Fibroblast of skin of left quadriceps (primary cell): ENCODE measurements around the gene FGFR1OP2.

ENCODE experiments used
- DNase-seq, 2 experiments: peaks; one replicate each; pipeline ENCODE4 v3.0.0-alpha.2; 2013; ENCODE audit warnings: low read depth in 2 of 2

The FGFR1OP2 gene

DNA sequence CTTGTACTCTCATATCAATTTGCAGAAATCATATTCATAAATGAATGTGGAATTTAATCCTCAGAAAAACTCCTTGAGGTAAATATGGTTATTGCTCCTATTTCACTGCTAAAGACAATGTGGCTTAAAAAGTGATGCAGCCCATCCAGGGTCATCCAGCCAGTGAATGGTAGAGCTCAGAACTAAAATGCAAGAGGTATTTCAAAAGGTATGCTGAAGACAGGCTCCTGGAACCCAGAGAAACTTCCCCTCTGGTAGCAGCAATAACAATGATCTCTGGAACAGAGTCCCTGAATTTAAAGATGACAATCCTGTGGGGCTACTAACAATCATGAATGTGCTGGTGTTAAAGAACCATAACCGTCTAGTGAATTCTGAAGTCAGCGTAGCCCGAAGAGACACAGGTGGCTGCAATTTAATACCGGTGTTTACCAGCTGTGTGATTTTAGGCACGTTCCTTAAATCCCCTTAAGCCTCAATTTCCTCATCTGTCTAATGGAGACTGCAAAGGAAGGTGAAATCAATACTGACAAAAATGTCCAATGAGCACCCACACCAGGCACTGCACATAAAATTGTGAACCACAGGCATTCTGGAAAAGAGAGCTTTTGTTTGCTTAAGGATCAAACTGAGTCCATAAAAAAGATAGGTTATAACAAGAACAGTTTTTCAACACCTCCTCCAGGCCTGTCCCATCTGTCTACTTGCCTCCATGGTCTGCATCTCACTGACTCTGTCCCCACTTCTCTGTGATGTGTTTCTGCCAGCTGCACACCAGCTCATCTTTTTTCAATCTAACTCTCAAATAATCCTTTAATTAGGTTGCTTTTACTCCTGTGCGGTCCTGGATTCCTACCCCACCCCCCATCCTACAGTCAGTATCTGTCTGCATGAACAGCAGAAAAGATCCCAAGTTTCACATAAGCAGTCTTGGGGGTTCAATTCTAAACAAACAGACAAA is 65.4 kb downstream of the FGFR1OP2 start:
- DNase-seq, result no peak

GRCh38 chr12:27005495-27005894 is 67.2 kb downstream of the FGFR1OP2 start:
- no peak for DNase-seq

DNA sequence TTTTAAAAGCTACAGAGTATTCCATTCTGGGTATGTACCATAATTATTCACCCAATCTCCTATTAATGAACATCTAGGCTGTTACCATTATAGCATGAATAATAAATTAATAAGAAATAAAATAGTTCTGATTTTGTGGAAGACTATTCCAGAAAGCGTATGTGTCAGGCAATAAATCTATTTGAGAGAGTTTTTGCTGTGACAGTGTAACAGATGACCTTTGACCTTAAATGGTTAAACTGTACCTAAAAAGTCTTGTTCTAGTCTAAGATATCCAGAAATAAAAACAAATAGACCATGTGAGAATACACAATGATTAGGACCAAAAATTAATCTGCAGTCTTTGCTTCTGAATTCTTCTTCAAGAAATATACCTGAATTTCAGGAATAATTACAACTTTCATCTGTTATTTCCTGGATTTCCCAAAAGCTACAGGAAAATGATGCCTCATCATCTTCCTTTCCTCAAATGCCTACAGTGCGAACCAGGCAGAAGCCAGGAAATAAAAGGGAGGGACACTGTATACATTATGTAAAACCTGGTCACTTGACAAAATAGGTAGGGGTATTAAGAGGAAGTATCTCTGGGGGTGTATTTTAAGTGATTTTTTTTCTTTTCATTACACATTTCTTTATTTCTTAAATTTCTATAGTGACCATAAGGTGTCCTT is 68.7 kb downstream of the FGFR1OP2 start:
- no peak for DNase-seq

DNA sequence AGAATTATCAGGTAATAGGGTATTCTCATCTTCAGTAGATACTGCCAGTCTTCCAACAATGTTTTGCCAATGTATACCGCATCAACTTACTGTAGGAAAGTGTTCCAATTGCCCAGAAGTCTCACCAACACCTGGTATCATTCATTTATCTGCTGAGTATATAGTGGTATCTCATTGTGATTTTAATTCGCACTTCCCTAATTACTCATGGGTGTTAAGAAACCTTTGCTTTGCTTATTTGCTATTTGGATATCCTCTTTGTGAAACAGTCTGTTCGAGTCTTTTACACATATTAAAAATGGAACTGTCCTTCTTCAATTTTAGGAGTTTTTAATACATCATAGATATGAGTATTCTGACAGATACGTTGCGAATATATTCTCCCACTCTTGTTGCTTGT is 69.8 kb downstream of the FGFR1OP2 start:
- no peak for DNase-seq

DNA sequence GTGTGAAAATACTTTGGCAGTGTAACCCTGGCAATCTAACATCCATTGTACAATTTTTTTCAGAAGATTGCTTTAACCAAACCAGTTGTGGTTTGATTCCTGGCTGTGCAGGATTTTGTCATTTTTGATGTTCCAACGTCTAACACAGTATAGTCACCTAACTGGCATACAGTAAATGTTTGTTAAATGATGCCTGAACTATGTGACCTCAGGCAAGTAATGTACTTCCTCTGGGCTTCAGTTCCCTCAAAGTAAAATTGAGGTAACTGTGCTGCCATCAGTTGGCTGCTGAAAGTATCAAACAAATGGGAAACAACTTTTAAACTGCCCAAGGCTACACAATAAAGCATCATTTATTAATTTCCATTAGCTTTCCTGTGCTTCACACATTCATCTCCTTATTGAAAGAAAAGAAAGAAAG is 71.6 kb downstream of the FGFR1OP2 start:
- DNase-seq, result no peak

- no peak for DNase-seq
Observed at GRCh38 chr12:27012239-27012981, 74.1 kb downstream of the FGFR1OP2 start.

DNA sequence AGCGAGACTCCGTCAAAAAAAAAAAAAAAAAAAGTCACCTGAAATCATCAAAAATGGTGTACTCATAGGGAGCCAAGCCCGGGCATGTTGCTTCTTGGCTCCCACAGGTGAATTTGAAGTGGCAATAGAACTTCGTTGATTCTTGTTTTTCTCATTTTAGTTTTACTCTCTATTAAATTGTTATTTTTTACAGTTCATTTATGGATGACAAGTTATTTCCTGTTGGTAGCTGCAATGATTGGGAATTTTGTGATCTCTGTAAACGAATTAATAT is 74.6 kb downstream of the FGFR1OP2 start:
- no peak for DNase-seq

DNA sequence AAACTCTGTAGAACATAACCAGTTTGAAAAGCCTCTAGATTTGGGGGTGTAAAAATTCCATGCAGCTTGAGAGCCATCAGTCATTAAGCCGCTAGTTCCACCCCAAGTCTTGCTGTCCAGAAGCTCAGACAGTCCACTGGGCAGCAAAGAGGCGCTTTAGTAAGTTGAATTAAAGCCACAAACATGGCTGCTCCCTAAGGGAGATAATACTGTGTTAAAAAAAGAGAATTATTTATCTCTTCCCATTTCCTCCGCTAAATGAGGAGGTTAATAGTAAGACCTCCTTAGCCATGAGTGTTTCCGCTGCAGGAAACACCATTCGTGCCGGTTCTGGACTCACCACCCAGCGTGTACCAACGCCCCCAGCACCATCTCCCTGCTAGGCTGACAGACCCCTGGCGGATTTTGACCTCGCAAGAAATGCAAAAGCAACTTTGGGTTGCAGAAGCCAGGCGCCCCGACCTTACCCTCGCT is 75.4 kb downstream of the FGFR1OP2 start:
- no peak for DNase-seq

DNA sequence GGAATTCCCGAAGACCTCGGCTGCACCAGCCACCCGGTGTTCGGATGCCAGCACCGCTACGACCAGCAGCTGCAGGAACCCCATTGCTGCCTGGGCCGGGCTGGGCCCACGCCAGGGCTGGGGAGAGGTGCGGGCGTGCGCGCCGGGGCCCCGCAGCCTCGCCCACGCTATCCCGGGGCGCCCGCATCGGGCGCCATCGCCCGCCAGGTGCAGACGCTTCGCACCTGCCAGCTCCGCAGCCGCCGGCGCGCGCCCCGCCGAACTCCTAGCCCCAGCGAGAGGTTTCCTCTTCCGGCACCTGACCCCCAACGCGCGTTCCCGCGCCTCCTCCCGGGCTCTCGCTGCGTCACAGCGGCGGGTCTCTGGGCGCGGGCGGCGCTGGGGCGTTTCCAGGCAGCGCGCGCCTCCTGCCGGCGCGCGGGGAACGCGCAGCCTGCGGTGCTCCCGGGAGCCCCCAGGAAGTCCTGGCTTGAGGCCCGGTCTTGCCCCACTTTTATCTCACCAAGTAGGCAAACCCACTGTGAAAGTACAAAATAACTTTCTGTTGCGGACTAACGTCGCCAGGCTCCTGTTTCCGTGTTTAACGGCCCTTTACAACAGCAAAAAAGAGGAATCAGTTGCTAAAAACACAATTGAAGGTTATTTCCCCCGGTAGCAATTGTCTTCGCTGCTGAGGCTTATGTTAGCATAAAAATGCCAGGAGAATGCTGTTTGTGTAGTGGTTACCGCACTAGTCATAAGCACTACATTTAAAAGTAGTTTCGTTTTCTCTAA is 76.0 kb downstream of the FGFR1OP2 start, which contains the start of gene TM7SF3:
Gene TM7SF3, minus strand, starts transcription at position 300 of the 774 bp plus-strand sequence. Its CDS starts 216 bp downstream, at position 84.
- DNase-seq, result peak; percentile 61 to 67

- DNase-seq, result no peak
Observed at GRCh38 chr12:27014859-27015729, 76.8 kb downstream of the FGFR1OP2 start.

GRCh38 chr12:27015730-27016076 is 77.4 kb downstream of the FGFR1OP2 start:
- DNase-seq, result no peak
